Superior temporal gyrus (tissue), 1 donor: Measurements from ENCODE around the gene NTN4.
A peak's percentile ranks its signal among the peaks of the same experiment; 100 is the strongest.
"Not testable (repeated sequence)": the region's sequence is repeated elsewhere in the genome, so short reads cannot be mapped to it uniquely, and the experiment has no call there.

Experiments used
- DNase-seq: peaks from one replicate; pipeline ENCODE4 v3.0.0-alpha.2; 2016; ENCODE audit errors: extremely low spot score

NTN4 gene

DNA sequence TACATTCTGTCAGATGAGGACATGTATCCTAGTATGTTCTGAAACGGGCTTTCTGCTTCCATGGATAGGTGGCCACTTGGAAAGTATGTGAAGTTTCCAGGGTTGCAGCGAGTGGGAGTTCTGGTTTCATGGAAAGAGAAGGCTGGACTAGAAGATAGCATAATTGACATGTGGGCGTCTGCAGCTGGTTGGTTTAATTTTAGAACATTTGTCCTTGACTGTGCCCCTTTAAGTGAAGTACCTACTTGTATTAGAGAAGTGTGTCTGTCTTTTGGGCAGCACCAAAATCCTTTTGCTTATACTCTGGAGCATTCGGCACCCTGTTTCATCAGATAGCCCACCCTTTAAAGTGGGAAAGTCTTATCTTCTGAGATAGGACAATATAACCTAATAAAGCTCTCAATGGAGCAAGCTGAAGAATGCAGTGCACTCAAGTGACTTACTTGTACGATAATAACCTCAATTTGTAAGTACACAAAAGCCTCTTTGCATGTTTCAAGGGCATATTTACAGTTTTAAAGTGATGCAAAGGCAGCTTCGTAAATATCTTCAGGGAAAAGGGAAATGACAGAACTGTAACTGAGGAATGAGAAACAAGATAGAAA, 35.2 kb downstream of the NTN4 start:
- no peak for DNase-seq

DNA sequence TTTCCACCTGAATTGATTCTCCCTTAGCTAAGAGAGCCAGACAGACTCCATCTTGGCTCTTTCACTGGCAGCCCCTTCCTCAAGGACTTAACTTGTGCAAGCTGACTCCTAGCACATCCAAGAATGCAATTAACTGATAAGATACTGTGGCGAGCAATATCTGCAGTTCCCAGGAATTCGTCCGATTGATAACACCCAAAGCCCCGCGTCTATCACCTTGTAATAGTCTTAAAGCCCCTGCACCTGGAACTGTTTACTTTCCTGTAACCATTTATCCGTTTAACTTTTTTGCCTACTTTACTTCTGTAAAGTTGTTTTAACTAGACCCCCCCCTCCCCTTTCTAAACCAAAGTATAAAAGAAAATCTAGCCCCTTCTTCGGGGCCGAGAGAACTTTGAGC, 44.5 kb downstream of the NTN4 start:
- DNase-seq: not testable (repeated sequence)

DNA sequence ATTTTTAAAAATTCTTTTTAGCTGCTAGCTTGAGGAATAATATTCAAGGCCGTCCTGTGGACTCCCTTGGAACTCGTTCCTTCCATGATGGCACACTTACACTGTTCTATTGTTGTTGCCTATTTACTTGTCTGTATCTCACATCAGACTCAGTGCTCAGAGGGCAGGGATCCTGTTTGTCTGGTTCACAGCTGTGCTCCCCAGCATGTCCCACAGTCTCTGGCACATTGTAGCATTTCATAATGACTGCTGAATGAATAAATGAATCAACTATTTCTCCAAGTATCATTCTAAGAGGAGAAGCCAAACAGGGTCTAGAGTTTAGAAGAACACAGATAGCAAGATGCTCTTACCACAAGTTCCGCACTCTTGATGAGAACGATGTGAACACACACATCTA, 48.0 kb downstream of the NTN4 start:
- peak; percentile 78 for DNase-seq

DNA sequence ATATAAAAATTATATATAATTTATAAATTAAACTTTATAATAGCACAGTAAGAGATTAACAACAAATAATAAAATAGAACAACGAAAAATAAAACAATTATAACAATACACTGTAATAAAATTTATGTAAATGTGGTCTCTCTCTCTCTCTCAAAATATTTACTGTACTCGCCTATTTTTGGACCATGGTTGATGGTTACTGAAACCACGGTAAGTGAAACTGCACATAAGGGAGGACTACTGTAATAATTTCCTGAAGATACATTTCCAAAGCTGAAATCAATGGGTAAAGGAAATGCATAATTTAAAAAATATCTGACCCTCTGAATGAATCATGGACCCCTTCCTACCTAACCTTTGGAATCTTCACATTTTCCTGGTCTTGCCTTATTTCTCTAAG, 48.9 kb downstream of the NTN4 start:
- DNase-seq: no peak

DNA sequence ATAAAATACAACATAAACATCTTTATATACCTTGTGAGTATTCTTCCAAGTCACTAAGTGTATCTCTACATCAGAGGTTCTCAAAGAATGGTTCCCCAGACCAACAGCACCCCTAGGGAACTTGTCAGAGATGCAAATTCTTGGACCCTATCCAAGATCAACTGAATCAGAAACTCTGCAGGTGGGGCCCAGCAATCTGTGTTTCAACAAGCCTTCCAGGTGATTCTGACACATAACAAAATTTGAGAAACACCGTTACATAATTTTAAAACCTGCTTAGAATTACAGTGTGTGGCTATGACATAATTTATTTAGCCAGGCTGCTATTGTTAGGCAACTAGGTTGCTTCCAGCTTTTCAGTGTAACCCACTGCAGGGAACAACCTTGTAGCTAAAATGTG, 49.8 kb downstream of the NTN4 start:
- DNase-seq: no peak

DNA sequence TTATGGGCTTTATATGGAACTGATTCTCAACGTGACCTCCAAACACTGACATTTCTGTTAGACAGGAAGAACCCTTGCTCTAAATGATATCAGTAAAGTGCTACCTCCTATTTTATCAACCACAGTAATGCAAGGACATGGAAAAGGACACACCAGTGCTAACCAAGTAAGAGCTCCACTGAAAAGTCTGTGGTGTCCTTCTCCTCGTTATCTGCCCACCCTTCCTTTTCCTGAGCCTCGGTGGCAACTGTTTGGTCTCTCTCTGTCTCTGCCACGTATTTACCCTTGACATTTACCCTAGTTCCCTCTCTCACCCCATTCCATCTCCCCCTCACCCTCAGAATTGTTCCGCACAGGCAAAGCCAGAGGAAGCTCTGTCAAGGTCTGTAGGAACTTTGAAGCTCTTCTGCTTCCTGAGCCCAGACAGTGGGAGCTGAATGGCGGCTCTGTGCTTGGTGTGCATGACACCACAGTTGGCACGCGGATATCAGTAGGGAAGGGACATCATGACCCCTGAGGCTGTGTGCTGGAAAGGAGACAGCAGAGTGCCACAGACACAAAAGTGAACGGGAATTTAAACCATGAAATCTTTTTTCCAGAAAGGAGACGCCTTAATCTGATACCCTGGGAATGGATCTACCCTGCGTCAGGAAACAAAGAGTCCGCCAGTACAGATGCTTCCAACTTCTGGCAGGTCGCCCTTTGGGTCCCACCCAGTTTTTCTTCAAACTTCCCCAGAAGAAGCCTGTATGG, 50.8 kb downstream of the NTN4 start:
- DNase-seq: peak; percentile 66

DNA sequence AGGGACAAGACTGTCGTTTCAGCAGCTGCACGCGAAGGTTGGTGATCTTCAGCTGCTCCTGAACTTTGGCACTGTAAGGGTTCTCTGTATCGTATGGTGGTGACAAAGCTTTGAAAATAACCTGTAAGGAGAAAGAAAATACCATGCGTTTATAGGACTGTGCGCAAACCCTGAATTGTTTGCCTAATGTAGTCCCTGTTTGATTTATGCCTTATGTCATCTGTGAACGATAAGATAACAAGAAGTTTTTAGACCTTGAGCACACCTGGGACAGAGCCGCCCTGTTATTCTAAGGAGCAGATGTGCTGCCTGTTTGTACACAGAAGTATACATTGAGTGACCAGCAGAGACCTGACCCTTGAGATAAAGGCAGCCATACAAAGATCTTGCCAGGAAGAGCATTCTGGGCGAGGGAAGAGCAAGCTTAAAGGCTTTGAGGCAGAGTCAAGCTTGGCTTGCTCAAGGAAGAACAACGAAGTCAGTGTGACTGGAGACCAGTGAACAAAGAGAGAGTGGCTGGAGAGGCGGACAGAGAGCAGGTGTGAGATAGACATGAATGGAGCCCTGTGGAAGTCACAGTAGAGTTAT, 52.4 kb downstream of the NTN4 start:
- no peak for DNase-seq

DNA sequence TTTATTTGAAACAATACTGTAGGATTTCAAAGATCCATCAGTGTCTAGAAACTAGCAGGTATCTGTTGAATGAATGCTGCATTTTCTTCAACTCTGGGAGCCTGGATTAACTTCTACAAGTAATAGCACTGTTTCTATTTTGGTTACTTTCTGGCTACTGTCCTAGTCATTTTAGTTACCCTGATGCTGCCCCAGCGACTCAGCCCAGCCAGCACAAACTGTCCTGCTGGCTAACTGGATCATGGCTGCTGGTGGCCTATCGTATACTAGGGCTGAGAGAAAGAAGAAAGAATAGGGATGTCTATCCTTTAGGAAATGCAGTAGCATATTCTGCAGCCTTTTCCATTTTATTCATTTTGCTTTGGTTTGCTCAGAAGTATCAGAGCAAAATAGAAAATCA, 53.9 kb downstream of the NTN4 start:
- DNase-seq: no peak

DNA sequence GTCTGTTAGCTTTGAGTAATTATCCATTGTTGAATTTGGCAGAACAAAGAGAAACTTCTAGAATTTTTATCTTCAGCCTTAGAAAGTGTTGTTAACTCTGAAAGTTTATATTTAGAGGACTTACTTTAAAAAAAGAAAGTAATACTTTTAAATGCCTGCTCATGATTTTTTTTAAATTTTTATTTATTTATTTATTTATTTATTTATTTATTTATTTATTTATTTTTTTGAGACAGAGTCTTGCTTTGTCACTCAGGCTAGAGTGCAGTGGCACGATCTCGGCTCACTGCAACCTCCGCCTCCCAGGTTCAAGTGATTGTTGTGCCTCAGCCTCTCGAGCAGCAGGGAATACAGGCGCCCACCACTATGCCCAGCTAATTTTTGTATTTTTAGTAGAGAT, 54.8 kb downstream of the NTN4 start:
- DNase-seq: not testable (repeated sequence)

DNA sequence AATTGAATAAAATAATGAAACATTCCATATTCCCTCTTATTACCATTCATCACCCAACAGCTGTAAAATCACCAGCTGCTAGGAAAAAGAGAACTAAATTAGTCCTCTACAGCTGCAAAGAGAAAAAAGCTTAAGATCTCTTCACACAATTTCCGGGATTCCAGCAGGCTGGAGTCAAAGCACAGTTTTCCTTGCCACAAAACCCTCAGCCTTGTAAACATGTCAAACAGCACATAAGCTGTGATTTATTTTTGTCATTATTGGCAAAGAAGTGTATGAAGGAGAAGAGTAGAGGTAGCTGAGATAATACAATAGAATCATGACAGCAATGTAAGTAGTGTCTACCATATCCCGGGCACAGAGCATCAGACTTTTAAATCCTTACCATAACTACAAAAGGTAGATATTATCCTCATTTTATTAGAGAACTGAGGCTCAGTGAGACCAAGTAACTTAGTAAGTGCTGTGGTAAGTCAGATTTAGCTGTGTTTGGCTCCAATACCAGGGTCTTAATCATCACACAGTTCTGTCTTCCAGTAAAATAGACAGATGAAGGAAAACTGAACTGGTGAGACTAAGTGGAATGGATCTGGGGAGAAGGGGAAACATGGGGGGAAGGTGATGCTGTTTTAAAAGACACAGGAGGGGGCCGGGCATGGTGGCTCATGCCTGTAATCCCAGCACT, 57.3 kb downstream of the NTN4 start:
- DNase-seq: peak; percentile 17

DNA sequence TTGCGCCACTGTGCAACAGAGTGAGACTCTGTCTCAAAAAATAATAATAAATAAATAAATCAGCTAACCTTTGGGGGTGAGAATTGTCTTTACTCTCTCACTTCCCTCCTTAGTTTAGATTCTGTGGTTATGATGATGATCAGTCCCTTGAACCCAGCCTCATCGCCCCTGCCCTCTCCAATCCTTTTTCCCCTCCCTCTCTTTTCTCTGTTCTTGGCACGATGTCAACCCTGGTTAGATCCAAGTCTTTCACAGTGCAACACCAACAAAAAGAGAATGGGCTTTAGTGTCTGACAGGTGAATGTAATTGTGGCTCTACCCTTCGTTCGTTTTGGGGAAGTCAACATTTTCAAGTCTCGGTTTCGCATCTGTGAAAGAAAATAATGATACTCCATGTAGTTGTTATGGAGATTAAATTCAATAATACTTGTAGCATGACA, 59.0 kb downstream of the NTN4 start:
- no peak for DNase-seq

DNA sequence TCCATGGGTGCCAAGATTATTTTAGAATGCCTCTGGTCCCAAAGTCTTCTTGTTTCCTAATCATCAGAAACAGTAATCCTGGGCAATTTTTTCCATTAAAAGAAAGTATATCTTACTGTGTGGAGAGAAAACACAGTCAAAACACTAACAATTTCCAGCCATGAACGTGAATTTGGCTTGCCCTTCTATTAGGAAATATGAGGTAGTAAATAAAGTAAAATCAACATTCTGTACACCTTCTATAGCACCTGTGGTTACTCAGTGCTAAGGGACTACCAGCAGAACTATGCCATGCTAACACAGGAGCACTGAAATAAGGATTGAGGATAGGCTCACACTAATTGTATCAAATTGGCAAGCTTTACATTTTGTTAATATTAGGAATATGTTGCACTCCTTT, 60.1 kb downstream of the NTN4 start:
- DNase-seq: no peak

DNA sequence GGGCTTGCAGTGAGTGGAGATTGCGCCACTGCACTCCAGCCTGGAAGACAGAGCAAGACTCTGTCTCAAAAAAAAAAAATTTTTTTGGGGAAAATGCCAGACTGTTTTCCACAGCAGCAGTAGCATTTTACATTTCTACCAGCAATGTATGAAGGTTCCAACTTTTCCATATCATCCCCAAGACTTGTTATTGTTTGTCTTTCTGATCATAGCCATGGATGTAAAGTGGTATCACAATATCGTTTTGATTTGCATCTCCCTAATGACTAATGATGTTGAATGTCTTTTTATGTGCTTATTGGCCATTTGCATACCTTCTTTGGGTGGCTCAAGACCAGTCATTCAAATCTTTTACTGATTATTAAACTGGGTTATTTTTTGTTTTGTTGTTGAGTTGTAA, 63.7 kb downstream of the NTN4 start:
- no peak for DNase-seq

DNA sequence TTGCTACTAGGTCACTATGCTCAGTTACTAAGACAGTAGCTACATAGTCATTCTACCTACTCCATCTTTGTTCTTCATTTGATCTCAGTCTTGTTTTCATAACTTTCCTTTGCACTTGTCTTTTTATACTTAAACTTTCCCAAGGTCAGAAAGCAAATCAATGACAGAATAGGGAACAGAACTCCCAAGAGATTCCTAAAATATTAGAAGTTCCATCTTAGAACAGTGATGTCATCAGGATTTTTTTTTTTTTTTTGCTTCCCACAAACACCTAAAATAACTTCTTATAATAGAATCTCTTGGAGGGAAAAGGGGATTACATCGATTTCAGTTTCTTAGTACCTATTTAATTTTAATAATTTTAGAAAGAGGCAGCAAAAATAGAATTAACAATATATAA, 65.8 kb downstream of the NTN4 start:
- DNase-seq: no peak

DNA sequence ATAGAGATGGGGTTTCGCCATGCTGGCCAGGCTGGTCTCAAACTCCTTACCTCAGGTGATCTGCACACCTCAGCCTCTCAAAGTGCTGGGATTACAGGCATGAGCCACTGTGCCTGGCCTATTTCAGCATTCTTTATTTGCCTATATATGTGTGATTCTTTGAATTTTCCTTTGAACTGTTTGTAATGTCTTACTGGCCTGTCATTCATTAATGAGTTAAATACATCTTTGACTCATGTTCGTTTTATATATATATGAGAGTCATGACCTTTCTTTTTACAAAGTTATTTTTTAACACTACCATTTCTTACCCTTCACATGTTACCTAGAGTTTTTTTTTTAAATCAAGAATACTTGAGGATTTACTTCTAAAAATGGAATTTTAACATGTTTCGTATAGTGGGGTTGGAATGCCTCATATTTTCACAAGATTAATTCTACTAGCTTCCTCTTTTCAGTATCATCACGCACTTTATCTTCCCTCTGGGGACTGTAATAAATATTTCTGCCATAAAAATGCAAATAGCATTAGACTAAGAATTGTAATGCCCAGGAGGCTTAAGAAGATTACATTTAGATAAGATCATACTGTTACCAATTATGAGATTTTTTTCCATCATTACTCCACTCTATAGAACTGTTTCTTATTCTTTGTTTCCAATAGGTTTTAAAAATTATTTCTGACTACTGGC, 66.7 kb downstream of the NTN4 start:
- DNase-seq: no peak

DNA sequence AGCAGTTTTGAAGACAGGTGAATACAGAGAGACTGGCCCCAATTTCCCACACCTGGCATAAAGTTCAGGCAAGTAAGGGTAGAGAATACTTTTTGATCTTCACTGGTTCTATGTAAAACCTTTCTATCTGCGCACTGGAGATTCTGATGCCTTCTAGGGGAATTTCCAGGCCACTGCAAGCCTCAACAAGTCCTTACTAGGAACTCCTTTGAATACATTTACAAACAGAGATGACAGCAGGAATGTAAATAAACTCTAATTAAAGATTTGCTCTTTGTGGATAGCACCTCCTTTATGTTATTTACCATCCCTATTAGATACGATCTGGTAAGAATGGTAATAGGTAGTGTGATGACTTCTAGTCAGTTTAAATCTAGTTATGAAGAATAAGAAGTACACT, 69.2 kb downstream of the NTN4 start:
- DNase-seq: no peak

DNA sequence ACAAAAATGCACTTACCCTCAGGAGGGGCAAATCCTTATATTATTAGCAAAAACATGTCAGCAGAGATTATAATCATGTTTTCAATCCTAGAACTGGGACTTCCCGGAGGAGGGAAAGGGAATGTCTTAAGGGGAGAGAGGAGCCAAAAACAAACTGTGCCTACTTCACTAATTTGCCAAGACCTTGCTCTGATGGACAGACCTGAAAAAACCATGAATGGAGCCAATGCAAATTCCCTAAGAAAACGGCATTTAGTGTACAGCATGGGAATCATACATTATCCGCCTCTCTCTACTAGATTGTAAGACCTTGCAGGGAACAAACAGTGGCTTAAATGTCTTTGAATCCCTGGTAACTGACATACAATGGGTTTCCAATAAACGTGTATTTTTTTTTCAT, 70.4 kb downstream of the NTN4 start:
- DNase-seq: no peak

DNA sequence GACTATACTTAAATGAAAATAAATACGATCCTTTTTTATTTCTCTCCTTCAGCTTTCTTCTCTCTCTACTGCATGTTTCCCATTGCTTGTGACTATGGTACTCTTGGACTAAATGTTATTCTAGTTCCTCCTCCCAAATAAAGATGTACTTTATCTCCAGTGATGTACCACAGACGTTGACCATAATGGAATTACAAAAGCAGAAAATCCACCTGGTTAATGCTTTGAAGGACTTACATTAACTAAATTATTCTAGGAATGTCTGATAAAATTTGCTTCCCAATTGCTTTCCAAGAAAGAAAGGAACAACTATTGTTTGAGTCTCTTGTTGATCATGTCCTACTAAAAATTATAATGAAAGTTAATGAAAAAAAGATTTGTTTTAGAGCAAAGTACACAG, 71.8 kb downstream of the NTN4 start:
- no peak for DNase-seq

DNA sequence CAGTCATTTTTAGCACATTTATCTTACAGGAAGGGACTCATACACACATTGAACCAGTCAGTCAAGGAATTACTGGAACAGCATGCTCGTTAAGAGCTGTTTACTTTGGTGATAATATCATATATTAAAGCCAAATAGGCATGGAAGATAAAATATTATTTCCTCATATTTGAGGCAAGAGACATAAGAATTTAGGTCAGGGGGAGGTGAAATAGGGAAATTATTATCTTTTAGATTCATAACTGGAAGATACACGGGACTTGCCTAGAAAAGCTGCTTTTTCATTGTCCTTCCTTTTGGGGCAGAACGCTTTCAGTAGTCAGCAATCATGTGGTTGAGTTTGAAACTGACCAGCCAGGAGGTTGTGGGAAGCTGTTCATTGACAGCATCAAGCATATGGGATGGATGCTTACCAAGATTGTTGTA, 72.5 kb downstream of the NTN4 start:
- no peak for DNase-seq

DNA sequence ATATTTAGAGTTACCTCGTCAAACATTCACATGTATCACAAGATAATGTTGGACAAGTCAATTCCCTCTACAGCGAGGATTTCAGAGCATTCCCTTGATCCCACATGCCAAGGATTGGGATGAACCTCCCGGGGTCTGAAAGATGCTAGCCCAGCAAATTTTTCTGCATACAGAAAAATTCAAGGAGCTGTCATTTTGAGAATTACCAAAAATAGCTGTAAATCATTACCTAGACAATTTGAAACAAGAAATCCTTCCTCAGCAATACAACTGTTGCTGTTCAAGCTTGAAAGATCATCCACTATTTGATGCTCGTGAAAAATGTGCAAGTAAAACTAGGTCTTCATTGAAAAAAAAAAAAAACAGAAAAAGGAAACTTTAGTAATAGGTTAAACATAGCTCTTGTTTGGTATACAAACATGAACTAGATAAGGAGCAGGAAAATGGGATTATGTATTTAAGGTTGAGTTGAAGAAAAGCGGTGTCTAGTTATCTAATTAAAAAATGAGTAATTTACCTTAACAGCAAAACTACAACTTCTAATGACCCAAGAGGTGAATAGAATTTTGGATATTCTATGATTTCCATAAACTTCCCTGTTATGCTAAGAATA, 73.1 kb downstream of the NTN4 start:
- DNase-seq: no peak

DNA sequence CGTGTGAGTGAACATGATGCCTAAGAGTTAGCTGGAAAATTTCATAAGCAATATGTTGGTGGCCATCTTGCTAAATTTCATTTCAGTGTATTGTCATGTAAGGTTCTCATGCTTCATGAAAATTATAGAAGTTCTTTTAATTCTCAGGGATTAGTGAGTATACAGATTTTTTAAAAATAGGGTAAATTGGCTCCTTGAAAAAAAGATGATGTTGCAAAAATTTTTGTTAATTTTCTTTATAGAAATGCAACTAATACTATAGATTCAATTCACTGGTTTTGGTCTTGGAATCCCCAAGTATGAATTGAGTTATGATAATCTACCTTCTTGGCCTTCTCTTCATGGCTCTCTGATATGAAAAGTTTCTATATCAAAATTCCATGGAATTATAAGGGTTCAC, 75.4 kb downstream of the NTN4 start:
- DNase-seq: no peak

DNA sequence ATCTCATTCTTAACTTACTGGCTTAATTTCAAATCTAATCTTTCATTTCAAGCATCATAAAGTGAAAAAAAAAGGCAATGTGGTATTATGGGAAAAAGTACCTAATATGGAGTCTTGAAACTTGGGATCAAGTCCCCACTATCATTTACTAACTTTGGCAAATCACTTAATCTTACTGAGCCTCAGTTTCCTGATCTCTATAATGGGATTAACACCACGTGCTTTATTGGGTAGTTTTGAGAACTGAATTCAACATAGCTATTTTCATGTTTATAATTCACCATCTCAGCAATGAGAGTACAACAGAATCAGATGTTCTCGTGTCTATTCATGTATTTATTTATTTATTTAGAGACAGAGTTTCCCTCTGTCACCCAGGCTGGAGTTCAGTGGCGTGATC, 78.3 kb downstream of the NTN4 start:
- DNase-seq: no peak
